B cell (primary cell): ENCODE results near the gene TBC1D2. TPM values are rescaled to one million over a fixed set of nuclear protein-coding genes. Genes with fewer than 3 reads are reported as not detected.
"Not testable (repeated sequence)": the region's sequence is repeated elsewhere in the genome, so short reads cannot be mapped to it uniquely, and the experiment has no call there.

Experiments used
- ATAC-seq: fragments of 200-7000 bp; cut with Tn5 transposase; one replicate; pipeline ENCODE4 v1.10.0; 2021; ENCODE audit warnings: low read depth, mild to moderate bottlenecking, moderate number of reproducible peaks, moderate library complexity
- CTCF ChIA-PET: fragments of 350-600 bp; sonication (Branson Sonifier 250); formaldehyde crosslinking; loops from one replicate; lab custom pipeline; 2021; ENCODE audit warnings: antibody characterized with exemption, inconsistent platforms; lab: Charles Lee
- POLR2A ChIA-PET: fragments of 350-600 bp; sonication (Branson Sonifier 250); formaldehyde crosslinking; loops from one replicate; lab custom pipeline; 2021; ENCODE audit warnings: antibody characterized with exemption; lab: Charles Lee
- DNase-seq: peaks from one replicate; pipeline ENCODE4 v3.0.0; 2013
- H2AFZ ChIP-seq: 2 replicates; pipeline ENCODE4 v1.6.1; 2012; ENCODE audit warnings: mild to moderate bottlenecking, low read depth, low read length; ENCODE audit not compliant: insufficient read depth, poor library complexity, severe bottlenecking
- H3K27ac ChIP-seq, 2 donors: 1 replicate in 1 of 2; 2 replicates in 1 of 2; pipeline ENCODE4 v1.5.1; 2012 to 2013; ENCODE audit warnings: low read length in 2 of 2, mild to moderate bottlenecking in 2 of 2, moderate library complexity in 1 of 2
- H3K27me3 ChIP-seq, 4 experiments: fragments of 200-600 bp in 1 of 4; sonication (generic) in 1 of 4; replicated peaks in 1 of 4; 1 replicate in 2 of 4; 2 replicates in 2 of 4; pipeline versions ENCODE4 v1.6.1 to v1.7.0; 2013 to 2016; ENCODE audit warnings: low read length in 3 of 4, mild to moderate bottlenecking in 2 of 4, mixed read lengths in 1 of 4, moderate library complexity in 1 of 4; ENCODE audit not compliant: insufficient read depth in 4 of 4, control insufficient read depth in 3 of 4; ENCODE audit errors: control extremely low read depth in 1 of 4
- H3K36me3 ChIP-seq, 2 experiments: replicated peaks in 1 of 2; 1 replicate in 1 of 2; 2 replicates in 1 of 2; pipeline versions ENCODE4 v1.6.1 to v1.7.1; 2013; ENCODE audit warnings: low read length in 1 of 2; ENCODE audit not compliant: insufficient read depth in 2 of 2, control insufficient read depth in 1 of 2; ENCODE audit errors: control extremely low read depth in 1 of 2, extremely low read depth in 1 of 2
- H3K4me1 ChIP-seq, 2 donors: fragments of 200-600 bp in 1 of 2; sonication (generic) in 1 of 2; 1 replicate in 1 of 2; 2 replicates in 1 of 2; pipeline versions ENCODE4 v1.5.1 to v1.6.1; 2013 to 2017; ENCODE audit warnings: low read length in 2 of 2; ENCODE audit not compliant: control insufficient read depth in 2 of 2, insufficient read depth in 2 of 2
- H3K4me2 ChIP-seq: replicated peaks from 2 replicates; pipeline ENCODE3; 2012; ENCODE audit warnings: mild to moderate bottlenecking, low read depth, low read length; ENCODE audit not compliant: poor library complexity, severe bottlenecking
- H3K4me3 ChIP-seq, 5 experiments: fragments of 200-600 bp in 1 of 5; sonication (generic) in 1 of 5; 1 replicate in 3 of 5; 2 replicates in 2 of 5; pipeline versions ENCODE4 v1.5.1 to v1.7.0; 2011 to 2016; ENCODE audit warnings: low read length in 4 of 5, mild to moderate bottlenecking in 4 of 5, low read depth in 2 of 5, control low read depth in 1 of 5, moderate library complexity in 1 of 5; ENCODE audit not compliant: insufficient read depth in 1 of 5; ENCODE audit errors: control extremely low read depth in 1 of 5, extremely low read depth in 1 of 5
- H3K79me2 ChIP-seq: fragments of 200-600 bp; sonication (generic); one replicate; pipeline ENCODE4 v1.6.0; 2016; ENCODE audit warnings: low read length; ENCODE audit not compliant: control insufficient read depth, insufficient read depth
- H3K9ac ChIP-seq: fragments of 200-600 bp; sonication (generic); 2 replicates; pipeline ENCODE4 v1.6.1; 2017; ENCODE audit warnings: mild to moderate bottlenecking, low read length, moderate library complexity
- H3K9me3 ChIP-seq, 3 donors: one replicate each; pipeline versions ENCODE4 v1.6.1 to v1.7.1; 2013; ENCODE audit warnings: low read length in 2 of 3; ENCODE audit not compliant: control insufficient read depth in 2 of 3, insufficient read depth in 1 of 3; ENCODE audit errors: control extremely low read depth in 1 of 3
- H4K20me1 ChIP-seq: 2 replicates; pipeline ENCODE4 v1.6.0; 2012; ENCODE audit warnings: mild to moderate bottlenecking, low read length; ENCODE audit not compliant: insufficient read depth, control insufficient read depth, poor library complexity, severe bottlenecking
- H3K27ac Mint-ChIP-seq: one replicate; pipeline ENCODE4 v1.8.0; 2021; ENCODE audit warnings: mixed read lengths
- H3K27me3 Mint-ChIP-seq: one replicate; pipeline ENCODE4 v1.8.0; 2021; ENCODE audit warnings: mixed read lengths
- H3K4me1 Mint-ChIP-seq: one replicate; pipeline ENCODE4 v1.8.0; 2021; ENCODE audit warnings: mixed read lengths
- H3K4me3 Mint-ChIP-seq: one replicate; pipeline ENCODE4 v1.8.0; 2021; ENCODE audit warnings: mixed read lengths
- H3K9me3 Mint-ChIP-seq: one replicate; pipeline ENCODE4 v1.8.0; 2022; ENCODE audit warnings: mixed read lengths; ENCODE audit not compliant: insufficient read depth
- EZH2 ChIP-seq: IDR thresholded peaks from 2 replicates; pipeline ENCODE4 v1.6.1; 2012; ENCODE audit warnings: borderline replicate concordance, low read depth, mild to moderate bottlenecking, moderate library complexity, low read length; ENCODE audit not compliant: insufficient read depth, poor library complexity, severe bottlenecking
- WGBS: methylation state at CpG from one replicate; pipeline ENCODE4 v1.1.5; 2013; ENCODE audit warnings: missing lambda C conversion rate; ENCODE audit not compliant: insufficient coverage; 5-methylcytosine and 5-hydroxymethylcytosine counted together
- intact Hi-C: fragments of 100-400 bp; cut with micrococcal nuclease; formaldehyde crosslinking; loops from one replicate; pipeline ENCODE4 v1.10.0; 2022
- polyA plus RNA-seq: library from polyadenylated mRNA; depleted of rRNA; stranded (reverse); fragments of >200 nt; gene quantifications from 2 replicates; pipeline ENCODE4 v1.2.3, GENCODE V29; 2012
- total RNA-seq, 2 donors: library from RNA; stranded (reverse); fragments of 120-200 nt in 1 of 2; gene quantifications; 1 replicate in 1 of 2; 2 replicates in 1 of 2; pipeline versions ENCODE4 v1.2.3 to v1.2.4, GENCODE V29; 2013 to 2022
- TF ChIP-seq, protein P1 (sequence below): fragments of 200-600 bp; IDR thresholded peaks from one replicate; pipeline ENCODE4 v1.8.0; 2022; ENCODE audit warnings: antibody characterized with exemption, mild to moderate bottlenecking

The TBC1D2 gene
- total and polyA plus RNA-seq, 2 donors (not counting 1 experiment from before 2014, with no cell fraction given), result 5.0 to 5.3 TPM

DNA sequence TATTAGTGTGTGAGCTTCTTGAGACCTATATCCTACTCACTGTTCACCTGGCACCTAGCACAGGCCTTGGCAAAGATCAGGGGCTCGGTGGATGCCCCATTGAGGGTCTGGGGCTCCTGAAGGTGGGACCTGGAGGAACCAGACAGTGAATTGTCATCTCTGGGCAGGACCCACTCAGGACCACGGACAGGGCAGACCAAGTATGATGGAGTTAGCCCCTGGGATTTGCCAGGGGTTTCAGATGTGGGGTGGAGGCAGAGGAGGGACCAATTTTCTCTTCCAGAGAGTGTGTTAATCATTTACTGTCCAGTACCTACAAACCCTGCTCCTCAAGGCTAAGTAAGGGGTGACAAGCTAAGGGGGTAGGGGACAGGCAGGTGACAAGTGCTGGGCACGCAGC is 29.3 kb upstream of the TBC1D2 start:
- Histone ChIP-seq H3K9ac (no peak overlapping the region), H3K79me2 (no peaks in the 10 kb centered on the region), H3K4me3 (no peak overlapping the region), H3K27ac (no peak overlapping the region), H3K4me1 (no peaks in the 10 kb centered on the region), H3K36me3 (no peaks in the 10 kb centered on the region), H3K27me3 (peaks cover 0 to 11% (median 0%) of the 10 kb centered on the region in 4 experiments), H4K20me1 (no peaks in the 10 kb centered on the region), H3K4me2 (no peak overlapping the region), H2AFZ (no peak overlapping the region), H3K9me3 (no peaks in the 10 kb centered on the region)
- intact Hi-C loops, result no loop called here
- H3K9me3 Mint-ChIP-seq, result no peaks in the 10 kb centered on the region
- POLR2A ChIA-PET, result no interaction called here
- no peaks in the 10 kb centered on the region for H3K4me1 Mint-ChIP-seq
- peaks cover 11% of the 10 kb centered on the region for H3K27me3 Mint-ChIP-seq
- ATAC-seq, result no peak
- DNase-seq, result no peak
- H3K27ac Mint-ChIP-seq, result no peak overlapping the region
- H3K4me3 Mint-ChIP-seq, result no peak overlapping the region
- CTCF ChIA-PET, result no interaction called here
- WGBS, result 52% methylated on average over 3 of the region's 3 CpGs
- TF ChIP-seq EZH2, result no peak
- TF ChIP-seq, protein P1, sequence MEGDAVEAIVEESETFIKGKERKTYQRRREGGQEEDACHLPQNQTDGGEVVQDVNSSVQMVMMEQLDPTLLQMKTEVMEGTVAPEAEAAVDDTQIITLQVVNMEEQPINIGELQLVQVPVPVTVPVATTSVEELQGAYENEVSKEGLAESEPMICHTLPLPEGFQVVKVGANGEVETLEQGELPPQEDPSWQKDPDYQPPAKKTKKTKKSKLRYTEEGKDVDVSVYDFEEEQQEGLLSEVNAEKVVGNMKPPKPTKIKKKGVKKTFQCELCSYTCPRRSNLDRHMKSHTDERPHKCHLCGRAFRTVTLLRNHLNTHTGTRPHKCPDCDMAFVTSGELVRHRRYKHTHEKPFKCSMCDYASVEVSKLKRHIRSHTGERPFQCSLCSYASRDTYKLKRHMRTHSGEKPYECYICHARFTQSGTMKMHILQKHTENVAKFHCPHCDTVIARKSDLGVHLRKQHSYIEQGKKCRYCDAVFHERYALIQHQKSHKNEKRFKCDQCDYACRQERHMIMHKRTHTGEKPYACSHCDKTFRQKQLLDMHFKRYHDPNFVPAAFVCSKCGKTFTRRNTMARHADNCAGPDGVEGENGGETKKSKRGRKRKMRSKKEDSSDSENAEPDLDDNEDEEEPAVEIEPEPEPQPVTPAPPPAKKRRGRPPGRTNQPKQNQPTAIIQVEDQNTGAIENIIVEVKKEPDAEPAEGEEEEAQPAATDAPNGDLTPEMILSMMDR, result no peak

DNA sequence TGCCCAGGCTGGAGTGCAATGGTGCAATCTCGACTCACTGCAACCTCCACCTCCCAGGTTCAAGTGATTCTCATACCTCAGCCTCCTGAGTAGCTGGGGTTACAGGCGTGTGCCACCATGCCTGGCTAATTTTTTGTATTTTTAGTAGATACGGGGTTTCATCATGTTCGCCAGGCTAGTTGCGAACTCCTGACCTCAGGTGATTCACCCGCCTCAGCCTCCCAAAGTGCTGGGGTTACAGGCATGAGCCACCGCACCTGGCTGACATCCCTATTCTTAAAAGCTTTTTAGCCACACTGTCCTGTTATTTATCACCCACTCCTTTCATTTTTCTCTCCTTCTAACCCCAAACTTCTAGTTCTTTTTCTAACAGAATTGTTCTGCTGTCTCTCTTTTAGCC is 27.7 kb upstream of the TBC1D2 start:
- H3K79me2 ChIP-seq, ATAC-seq, H3K4me1 ChIP-seq, H2AFZ ChIP-seq, H4K20me1 ChIP-seq, H3K9me3 ChIP-seq, H3K4me2 ChIP-seq, H3K9me3 Mint-ChIP-seq, CTCF ChIA-PET, DNase-seq, H3K36me3 ChIP-seq, H3K4me3 Mint-ChIP-seq, intact Hi-C loops, POLR2A ChIA-PET, H3K9ac ChIP-seq, H3K4me3 ChIP-seq, H3K27ac ChIP-seq, H3K4me1 Mint-ChIP-seq, H3K27ac Mint-ChIP-seq: not testable (repeated sequence)
- peaks cover 21% of the 10 kb centered on the region for H3K27me3 Mint-ChIP-seq
- 71% methylated on average over 6 of the region's 7 CpGs for WGBS
- peaks cover 0 to 11% (median 2%) of the 10 kb centered on the region in 4 experiments for H3K27me3 ChIP-seq
